Activated CD4-positive, CD25-positive, alpha-beta regulatory T cell treated with anti-CD3 and anti-CD28 coated beads, Interleukin-2, amount 50 U/mL, for 72 hours (primary cell): ENCODE results near the gene FGD2.

ENCODE experiments used
- DNase-seq: peaks from one replicate; pipeline ENCODE4 v3.0.0; 2021

FGD2 gene

DNA sequence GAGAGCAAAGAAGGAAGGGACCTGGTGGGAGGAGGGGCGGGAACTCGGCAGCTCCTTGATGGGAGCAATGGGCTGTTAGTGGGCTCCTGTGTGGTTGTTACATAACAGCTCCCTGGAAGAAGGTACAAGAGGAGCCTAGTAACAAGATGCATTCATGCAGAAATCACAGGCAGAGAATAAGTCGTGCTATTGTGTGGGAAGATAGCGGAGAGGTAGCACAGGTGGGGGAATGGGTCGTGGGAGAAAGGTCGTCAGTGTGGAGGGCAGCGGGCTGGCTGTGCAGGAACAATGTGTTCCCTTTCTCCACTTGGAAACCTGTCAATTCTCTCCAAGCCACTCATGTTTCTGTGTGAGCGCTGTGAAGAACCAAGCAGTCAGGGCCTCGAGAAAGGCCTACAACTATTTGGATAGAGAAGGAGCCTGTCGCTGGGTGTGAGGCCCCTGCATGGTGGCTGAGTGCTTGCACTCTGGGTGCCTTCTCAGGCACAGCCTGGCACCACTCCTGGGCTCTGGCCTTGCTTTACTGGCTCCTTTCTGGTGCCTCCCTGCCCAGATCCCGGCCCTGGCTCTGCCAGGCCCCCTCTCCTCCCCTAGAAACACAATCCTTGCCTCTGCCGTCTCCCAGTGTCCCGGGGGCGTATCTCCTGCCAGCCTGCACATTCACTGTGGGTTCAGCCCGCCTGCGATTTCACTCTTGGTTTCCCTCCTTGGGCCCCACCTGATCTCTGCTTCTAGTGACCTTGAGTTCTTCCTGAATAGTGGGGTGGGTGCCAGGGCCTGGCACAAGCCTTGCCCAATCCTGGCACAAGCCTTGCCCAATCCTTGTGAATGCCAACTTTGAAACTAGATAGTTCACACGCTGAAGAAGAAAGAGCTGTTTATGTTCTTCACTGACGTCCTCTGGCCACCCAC lies 7.4 kb upstream of the FGD2 start:
- no peak for DNase-seq

DNA sequence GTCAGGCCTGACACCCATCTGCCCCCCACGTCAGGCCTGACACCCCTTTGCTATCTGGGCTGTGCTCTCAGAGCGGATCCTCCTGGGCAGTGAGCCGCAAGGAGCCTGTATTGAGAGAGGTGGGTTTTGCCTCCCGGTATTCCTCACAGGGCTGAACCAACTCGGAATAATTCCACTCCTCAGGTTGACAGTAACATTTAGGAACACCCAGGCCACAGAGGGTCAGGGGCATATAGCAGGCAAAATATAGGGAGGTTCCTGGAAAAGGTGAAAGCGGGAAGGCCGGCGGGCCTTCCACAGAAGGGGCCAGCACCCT lies 6.8 kb upstream of the FGD2 start:
- no peak for DNase-seq

DNA sequence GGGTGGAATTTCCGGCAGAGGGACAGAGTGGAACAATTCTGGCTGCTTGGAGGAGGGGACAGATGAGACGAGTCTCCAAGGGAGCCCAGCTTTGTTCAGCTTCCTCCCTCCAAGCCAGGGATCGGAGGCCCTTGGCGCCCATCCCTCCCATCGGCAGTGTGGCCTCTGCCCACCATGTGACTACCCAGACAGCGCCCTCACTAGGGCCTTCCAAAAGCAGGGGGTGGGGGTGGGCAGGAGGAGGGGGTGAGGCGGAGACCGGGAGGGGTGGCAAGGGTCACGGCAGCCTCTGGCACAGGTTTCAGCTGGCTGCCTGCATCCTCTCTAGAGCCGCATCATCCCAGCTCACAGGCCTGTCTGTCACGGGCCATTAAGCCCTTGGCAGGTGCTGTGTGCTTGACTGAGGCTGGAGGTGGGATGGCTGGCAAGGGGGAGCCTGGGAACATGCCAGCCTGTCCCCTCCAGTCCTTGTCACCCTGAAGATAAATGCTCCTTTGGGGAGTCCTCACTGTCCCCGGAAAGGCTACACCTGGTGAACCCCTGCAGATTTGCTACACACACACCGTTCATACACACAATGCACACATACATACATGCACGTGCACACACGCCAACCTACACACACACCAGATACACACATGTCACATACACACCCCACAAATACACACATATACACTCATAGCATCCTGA lies 6.2 kb upstream of the FGD2 start:
- no peak for DNase-seq

DNA sequence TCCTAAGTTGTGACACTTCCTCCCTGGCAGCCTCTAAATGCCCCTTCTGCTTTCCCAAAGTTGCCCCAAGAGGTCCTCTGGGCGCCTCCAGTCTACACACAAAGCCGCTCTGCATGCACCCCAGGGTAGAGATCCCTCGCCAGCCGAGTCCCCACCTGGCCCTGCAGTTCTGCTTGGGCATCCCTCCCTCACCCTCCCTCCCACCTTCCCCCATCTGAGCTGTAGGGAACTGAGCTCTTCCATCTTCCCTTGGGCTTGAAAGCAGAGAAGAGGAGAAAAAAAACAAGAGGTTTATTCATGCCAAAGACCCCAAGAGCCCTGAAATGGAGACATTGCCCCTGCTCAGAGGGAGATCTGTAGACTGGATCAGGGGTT lies 5.7 kb upstream of the FGD2 start:
- no peak for DNase-seq

DNA sequence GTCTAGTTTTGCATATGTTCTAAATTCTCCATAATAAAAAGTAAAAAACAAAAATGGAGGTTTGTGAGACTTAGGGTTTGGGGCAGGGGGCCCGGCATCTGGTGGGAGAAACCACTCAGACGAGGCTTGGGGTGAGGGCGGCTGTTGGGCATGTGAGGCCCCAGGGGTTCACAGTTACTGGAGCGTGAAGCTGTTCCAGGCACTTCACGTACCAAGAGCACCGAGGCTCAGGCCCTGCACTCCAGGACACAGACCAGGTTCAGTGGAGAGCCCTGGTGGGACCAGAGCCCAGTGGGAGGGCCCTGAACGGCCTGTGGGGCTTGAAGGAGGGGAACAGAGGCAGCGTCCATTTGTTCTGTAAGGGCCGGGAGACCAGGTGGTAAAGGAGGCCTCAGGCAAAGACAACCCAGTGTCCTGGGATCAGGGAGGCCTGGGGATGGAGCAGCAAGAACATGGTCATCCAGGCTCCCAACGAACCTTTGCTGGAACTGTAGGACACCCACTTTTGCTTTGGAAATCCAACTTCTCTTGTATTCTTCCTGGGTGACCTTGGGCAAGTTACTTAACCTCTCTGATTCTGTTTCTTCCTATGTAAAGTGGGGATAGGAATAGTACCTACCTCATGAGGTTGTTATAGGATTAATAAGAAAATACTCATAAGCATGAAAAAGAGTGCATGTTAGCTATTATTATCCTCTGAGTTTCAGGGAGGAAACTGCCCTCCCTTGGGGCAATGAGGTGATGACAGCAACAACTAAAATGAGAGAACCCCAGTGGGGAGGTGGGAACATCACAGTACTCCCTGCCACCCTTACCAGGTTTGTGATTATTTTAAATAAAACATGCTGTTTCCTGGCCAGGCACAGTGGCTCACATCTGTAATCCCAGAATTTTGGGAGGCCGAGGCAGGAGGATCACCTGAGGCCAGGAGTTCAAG lies 1.1 kb upstream of the FGD2 start:
- DNase-seq: no peak

DNA sequence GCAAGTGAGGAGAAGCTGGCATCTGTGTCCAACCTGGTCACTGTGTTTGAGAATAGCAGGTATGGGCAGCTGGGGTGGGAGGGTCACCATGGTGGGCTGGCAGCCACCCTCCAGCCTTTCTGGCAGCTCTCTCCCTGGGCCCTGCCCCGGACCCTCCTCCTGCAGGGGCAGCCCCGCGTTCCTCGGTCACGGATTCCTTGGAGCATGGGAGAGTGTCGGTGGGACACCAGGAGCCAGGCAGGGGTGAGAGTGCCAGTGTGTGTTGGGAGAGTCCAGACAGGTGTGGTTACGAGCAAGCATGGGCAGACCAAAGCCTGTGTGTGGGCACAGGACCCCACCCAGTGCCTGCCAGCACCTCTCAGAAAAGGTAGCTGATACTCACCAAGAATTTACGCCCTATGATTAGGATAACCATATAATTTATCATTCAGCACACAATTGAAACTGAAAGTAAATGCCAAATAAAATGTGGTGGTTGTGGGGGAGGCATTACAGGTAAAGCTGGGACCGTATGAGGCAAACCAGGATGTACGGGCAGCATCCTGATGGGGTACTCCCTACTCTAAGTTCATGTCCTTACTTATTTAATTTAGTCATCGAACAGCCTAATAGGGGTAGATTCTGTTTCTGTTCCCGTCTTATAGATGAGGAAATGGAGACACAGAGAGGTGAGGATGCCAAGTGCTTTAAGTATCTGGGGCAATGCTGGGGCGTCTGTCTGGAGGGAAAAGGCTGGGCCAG lies 542 bp downstream of the FGD2 start:
- no peak for DNase-seq

DNA sequence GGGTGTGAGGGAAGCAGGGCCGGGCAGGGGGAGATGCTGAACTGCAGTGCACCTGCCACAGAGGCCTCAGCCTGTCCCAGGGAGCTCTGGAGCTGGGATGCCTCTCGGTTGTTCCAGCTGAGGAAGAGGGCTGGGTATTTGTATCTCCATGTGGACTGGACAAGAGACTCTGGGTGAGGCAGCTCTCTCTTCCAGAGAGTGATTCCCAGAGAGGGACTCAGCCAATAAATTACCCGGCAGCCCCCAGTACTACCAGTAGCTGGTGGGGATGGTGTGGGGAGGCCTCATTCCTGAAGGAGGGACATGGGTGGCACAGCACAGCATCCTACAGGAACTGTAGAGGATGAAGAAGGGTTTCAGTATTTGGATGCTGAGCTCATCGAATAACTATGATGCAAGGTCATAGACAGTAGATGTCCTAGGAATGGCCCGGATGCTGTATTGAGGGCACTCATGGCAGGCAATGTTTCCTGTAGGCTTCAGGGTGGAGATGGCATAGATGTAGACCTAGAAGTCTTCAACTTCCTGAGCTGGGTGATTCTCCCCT lies 1.4 kb downstream of the FGD2 start:
- DNase-seq: no peak

DNA sequence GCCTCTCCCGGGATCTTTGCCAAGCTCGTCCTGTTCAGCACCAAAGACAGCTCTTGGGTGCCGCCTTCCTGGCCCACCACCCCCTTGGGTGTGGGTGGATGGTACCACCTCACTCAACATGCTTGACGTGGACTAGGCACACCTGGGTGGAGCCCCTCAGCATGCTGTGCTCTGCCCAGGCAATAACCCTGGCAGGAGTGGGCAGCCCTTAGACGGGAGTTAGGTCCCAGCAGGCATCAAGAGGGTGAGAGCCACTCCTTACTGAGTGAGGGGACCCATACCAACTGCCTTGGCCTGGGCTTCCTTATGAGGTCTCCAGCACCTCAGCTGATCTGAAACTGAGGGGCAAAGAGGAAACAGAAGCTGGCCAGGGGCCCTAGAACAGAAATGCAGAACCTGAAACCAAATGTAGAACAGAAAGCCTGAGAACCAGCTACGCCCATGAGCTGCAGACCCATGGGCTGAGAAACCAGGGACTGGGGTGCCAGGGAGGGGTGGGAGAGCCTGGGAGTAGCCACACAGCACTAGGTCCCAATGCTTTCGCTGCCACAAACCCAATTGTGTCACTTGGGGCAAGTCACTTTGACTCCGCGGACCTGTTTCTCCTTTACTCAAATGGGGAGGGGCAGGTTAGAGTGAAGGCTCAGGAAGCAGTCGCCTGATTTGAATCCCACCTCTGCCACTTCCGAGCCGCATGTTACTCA lies 2.0 kb downstream of the FGD2 start:
- DNase-seq: no peak

DNA sequence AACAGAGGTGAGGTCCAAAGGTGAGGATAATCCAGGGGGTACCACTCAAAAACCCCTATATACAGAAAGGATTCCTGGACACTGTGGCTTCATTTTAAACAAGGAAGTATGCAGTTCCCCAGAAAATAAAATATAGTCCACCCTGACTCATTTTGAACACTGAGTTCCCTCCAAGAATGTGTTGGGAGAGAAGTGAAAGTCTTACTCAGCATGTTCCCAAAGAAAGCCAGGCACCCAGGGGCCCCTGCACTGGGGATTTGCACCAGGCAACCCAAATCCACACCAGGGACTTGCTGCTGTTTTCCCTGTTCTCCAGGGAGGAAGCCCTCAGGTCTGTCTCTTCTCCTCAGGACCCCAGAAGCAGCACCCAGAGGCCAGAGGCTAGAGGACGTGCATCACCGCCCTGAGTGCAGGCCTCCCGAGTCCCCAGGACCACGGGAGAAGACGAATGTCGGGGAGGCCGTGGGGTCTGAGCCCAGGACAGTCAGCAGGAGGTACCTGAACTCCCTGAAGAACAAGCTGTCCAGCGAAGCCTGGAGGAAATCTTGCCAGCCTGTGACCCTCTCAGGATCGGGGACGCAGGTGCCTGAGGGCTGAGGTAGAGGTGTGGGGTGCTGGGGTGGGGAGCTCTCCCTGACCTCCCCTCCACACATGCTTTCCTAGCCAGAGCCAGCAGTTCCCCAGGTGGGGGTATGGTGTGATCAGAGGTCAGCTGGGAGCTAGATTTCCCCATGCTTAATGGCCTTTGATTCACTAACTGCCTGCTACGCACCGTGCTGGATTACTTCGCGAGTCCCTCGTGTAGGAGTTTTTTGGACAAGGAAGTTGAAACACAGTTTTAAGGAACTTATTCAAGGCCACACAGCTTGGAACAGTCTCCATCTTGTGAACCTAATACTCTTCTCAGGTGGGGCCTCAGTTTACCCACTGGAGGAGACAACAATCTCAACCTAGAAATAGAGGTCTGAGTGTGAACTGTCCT lies 3.3 kb downstream of the FGD2 start:
- no peak for DNase-seq

DNA sequence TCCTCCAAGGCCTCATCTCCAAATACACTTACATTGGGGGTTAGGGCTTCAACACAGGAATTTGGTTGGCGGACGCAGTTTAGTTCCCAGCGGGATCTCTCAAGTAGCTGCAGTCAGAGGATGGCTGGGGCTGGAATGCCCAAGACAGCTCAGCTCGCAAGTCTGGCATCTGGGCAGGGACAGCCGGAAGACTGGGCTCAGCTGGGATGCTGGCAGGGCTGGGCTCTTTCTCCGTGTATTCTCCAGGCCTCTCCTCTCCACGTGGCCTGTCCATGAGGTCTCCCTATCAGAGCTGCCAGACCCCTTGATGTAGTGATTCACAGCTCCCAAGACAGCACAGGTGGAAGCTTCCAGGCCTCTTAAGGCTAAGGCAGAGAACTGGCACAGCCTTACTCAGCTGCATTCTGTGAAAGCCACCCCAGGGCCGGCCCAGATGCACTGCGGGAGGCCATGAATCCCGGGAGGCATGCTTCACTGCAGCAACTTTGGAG lies 5.0 kb downstream of the FGD2 start:
- DNase-seq: no peak

DNA sequence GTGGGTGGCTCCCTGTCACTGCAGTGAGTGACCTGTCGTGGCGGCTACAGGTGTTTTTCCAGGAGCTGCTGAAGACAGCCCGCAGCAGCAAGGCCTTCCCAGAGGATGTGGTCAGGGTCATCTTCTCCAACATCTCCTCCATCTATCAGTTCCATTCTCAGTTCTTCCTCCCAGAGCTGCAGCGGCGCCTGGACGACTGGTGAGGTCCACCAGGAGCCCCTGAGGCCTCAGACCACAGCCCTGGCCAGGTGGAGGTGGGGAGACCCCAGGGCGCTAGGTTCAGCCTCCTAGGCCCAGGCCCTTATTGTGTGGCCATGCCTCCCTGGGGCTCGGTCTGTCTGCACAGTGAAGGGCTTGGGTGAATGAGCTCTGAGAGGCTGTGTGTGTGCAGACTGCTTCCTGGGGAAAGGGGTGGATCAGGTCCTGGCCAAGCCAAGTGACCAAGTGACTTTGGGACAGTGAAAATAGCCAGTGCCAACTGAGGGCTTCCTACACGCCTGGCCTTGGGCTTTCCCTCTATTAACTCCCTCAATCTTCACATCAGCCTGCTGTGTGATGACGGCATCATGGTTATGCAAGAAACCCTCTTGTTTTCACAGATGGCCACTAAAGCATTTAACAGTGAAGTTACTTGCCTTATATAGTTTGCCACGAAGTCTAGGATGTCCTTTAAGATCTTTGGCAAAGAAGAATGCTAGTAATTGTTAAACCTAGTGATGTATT lies 6.4 kb downstream of the FGD2 start:
- no peak for DNase-seq

DNA sequence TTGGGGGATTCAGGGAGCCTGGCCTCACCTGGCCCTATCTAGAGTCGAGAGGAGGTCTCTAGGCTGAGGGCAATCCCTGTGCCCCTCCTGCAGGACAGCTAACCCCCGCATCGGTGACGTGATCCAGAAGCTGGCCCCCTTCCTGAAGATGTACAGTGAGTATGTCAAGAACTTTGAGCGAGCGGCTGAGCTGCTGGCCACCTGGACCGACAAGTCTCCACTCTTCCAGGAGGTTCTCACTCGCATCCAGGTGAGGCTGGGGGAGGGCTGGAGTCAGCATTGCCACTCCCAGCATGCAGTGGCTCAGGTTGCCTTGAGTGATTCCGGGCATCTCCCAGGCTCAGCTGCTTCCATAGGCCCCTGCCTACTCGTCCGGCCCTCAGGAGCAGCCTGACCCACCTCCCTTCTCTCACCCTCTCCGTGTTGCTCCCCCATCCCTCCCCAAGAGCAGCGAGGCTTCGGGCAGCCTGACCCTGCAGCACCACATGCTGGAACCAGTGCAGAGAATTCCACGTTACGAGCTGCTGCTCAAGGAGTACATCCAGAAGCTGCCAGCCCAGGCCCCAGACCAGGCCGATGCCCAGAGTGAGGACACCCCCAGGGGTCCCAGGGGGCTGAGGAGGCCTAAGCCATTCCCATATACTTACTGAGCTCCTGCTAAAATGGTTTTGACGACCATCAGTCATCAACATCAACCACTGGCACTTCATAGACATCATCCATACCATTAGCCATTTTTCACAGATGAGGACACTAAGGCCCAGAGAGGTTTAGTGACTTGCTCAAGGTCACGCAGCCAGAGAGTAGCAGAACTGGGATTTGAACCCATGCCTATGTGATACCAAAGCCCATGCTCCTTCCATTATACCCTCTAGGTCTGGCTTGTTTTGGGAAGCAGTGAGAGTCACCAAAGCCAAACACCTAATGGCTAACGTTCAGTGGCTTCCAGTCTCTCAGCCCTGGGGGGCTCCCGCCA lies 8.3 kb downstream of the FGD2 start:
- DNase-seq: no peak

DNA sequence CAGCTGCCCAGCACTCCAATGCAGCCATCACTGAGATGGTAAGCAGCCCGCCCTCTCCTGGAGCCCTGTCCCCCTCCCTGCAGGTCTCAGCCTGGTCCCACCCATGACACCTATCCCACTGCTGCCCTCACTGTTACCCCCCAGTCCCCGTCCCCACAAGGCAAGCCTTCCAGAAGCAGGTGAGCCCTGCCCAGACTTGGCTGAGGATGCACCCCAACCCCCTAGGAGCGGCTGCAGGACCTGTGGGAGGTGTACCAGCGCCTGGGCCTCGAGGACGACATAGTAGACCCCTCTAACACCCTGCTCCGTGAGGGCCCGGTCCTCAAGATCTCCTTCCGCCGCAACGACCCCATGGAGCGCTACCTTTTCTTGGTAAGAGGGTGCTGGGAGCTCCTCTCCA lies 9.2 kb downstream of the FGD2 start:
- no peak for DNase-seq

DNA sequence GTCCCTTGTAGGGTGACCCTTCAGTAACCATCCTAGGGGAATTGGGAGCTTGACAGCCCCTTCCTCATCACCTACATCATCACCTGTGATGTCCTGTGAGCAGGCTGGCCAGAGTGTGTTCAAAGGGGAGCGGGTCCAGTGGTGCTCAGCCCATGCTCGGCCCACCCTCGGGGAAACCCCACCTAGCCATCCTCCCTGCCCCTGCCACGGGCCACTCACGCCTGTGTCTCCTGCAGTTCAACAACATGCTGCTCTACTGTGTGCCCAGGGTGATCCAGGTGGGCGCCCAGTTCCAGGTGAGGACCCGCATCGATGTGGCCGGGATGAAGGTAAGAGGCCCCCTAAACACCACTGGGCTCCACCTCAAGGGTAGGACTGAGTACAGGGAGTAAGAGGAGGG lies 10.1 kb downstream of the FGD2 start:
- DNase-seq: no peak

DNA sequence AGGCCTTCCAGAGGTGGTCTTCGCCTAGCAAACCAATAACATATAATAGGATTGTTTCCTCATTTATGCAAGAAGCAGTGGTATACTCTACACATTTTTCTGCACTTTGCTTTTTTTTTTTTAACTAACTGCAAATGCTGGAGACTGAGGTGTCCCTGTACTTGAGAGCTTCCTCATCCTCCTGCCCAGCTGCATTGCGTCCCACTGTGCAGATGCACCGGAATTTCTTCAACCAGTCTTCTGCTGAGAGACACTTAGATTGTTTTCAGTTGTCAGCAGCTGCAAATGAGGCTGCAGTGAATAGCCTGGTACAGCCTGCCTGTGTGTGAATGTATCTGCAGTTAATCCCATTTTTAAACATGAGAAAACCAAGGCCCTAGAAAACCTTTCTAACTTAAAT lies 11.5 kb downstream of the FGD2 start:
- no peak for DNase-seq

DNA sequence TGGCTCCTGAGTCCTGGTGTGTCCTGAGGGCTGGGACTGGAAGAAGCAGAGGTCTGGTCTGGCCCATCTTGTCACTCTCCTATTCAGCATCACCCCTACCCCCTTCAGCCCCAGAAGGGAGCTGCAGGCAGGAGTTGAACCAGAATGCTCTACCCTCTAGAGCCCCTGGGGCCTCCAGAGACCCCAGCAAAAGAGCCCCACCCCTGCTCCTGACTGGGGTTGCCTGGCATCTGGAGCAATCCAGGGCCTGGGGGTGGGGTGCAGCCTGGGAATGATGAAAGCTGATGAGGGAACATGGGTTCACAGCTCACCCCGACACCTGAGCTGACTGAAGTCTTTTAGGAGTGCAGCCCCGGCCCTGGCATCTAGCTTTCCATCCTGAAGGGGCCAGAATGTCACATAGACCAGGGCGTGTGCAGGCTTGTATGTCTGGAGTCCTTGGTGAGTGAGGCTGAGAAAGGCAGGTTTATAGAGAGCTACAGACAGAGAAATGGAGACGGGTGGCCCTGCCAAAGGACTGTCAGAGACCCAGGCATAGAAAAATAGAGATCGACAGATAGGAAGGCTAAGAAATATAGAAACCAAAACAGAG lies 12.2 kb downstream of the FGD2 start:
- no peak for DNase-seq

DNA sequence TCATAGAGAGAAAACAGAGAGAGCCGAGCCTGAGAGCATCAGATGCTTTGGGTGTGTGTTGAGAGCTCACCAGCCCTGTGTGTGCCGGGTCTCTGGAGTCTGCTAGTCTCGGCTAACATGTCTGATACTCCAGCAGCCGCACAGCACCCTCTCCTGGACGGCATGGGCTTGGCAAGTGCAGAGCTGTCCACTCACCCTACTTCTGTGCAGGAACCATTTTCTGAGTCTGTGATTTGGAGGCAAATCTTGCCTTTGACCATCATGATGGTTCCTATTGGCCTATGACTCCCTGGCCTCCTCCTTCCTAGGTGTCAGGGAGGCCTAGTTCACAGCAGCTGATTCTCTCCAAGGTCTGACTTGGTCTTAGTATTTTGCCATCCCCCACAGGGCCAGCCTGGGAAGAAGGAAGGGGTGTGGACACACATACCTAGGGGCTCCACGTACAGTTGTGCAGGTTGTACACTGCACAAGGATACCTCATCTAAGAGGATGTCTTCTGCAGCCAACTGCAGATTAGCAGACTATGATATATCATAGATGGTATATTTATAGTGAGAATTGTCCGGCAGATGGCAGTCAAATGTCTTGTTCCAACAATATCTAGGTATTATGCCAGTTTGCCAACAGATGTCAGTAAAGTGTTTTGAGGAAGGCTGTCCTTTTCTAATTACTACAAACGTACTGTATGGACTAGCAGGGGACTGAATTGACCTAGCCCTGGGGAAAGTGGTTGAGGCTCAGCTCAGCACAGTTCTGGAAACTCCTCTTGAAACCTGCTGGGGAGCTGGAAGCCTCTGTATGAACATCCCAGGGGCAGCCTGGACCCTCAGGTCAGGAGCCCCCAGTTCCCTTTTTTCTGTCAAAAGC lies 13.0 kb downstream of the FGD2 start:
- DNase-seq: peak; percentile 86
